GM19468 (cell line): ENCODE data around the gene VPS41.

ENCODE experiments used
- ATAC-seq: cut with Tn5 transposase; IDR thresholded peaks from one replicate; pipeline ENCODE4 v1.9.1; 2021; ENCODE audit warnings: mild to moderate bottlenecking, moderate library complexity, moderate number of reproducible peaks; ENCODE audit not compliant: unreplicated experiment; ENCODE audit errors: extremely low read depth

VPS41 gene

DNA sequence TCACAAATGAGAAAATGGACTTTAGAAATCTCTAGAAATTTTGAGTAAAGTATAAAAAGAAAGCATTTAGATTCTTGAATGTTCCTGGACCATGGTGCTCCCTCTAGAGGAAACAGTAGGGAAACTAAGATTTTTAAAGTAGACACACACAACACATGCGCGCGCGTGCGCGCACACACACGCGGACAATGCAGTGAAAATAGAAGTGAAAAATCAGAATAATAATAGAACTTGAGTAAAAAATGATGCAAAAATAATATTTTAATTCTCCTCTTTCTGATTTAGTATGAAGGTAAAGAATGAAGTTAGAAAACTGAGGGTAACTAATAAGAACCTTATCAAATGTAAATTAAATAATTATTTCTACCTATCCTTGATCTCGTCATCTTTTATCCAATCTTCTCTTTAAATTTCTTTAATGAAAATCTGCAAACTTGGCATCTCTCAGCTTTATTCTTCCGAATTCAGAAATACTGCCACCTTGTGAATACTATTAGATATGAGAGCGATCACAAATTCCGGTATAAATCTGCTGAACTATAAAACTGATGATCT, 160.9 kb downstream of the VPS41 start:
- no peak for ATAC-seq

DNA sequence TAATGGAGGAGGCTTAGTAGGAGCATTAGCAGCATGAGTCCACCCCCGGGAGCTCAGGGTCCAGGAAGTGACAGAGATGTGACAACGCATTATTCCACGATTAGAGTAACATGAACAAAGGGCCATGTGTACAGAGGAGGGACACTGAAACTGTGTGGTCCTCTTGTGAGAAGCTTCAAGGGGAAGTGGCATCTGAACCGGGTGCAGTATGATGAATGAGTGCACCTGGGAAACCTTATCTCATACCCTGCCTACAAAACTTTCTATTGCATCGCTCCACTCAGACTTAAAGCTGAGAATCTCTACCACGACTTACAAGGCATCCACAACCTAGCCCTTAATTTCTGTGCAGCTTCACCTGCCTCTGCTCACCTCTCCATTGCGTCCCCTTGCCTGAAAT, 162.6 kb downstream of the VPS41 start:
- ATAC-seq = no peak

DNA sequence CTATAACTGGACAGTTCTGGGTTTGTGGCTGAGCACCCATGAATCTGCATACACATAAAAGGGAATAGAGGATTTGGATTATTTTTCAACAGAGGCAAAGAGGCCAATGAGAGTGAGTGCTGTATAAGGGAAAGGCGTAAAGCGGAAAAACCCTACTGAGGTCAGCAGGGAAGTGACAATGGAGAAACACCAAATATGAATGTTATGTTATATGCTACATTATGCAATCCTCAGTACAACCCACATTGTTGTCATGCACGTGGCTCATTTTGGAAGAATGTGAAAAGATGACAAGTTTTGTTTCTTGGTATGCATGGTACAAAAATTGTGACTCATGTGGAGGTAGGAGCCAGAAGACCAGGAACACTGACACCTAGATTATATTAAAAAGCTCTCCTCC, 164.2 kb downstream of the VPS41 start:
- ATAC-seq = no peak

DNA sequence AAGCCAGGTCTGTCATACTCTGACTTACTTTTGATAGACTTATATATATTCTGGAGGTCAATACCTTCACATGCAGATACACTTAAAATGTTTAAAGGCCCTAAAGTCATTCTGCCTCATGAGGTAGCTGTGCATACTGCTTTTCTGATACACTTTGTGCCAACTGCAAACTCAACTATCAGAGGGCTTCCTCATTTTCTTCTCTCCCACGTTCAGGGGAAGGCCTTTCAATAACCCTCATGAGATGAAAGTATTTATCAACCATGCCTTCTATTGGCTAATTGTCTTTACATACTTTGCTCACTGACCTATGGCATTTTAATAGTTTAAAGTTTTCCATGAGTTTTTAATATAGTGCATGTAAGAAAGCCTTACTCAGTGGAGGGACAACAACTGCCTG, 165.1 kb downstream of the VPS41 start:
- ATAC-seq = no peak

DNA sequence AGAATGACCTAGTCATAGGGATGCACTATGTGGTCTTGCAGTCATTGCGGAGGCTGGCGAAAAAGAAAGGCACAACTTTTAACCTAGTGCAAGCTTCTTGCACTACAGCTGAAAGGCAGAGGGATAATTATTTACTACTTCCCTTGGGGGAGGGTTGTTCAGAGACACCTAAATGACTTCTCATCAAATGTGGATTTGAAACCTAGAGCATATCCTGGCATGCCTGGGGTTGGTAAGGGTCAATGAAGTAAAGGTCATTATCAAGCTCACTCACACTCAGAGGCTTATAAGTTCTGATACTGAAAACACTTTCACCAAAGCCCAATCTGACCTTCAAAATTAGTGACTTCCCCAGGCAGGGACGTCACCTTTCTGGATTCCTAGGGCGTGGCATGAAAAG, 168.9 kb downstream of the VPS41 start:
- ATAC-seq = no peak

DNA sequence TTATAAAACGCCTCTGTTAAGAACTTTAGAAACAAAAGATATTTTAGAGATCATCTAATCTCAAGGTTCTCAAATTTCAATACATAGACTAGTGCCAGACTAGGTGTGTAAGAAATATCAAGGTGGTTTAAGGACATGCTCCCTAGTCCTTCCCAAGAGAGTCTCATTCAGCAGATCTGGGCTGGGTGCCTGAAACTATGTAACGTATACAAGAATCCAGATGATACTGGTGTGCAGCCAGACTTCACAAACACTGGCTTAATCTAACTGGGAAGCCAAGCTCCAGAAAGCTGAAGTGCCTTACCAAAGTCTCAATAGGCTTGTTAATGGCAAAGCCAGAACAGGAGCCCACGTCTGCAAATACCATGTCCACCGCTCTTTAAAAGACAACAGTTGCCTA, 172.9 kb downstream of the VPS41 start:
- ATAC-seq = no peak

DNA sequence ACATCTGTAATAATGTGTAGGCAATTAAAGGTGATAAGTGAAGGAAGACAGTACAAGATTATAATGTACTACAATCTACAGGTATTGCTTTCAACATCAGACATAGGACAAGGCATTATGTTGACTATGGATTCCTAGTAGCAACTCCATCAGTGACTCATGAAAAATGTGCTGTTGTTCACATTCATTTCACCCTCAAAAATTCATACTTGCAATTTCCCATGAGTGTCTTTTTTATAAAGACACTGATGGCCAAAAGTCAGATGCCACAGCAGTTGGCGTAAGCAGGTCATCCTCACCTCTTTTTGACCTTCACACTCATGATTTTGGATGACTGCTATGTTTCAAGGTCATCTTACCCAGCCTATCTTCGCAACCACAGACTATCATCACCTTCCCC, 177.8 kb downstream of the VPS41 start:
- no peak for ATAC-seq

DNA sequence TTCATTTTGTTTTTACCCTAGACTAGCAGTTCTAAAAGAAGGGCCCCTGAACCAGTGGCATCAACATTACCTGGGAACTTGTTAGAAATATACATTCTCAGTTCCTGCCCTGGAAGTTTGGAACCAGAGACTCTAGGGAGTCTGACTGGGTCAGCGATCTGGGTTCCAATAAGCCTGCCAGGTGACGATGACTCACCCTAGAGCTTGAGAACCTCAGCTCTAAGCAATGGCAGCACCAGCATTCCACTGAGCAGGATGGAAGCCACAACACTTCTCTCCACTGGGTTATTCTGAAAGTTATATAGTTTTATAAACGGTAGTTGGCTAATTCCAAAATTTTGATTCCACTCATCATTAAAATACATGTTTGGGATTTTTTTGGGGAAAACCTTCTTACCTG, 180.8 kb downstream of the VPS41 start:
- ATAC-seq = no peak

DNA sequence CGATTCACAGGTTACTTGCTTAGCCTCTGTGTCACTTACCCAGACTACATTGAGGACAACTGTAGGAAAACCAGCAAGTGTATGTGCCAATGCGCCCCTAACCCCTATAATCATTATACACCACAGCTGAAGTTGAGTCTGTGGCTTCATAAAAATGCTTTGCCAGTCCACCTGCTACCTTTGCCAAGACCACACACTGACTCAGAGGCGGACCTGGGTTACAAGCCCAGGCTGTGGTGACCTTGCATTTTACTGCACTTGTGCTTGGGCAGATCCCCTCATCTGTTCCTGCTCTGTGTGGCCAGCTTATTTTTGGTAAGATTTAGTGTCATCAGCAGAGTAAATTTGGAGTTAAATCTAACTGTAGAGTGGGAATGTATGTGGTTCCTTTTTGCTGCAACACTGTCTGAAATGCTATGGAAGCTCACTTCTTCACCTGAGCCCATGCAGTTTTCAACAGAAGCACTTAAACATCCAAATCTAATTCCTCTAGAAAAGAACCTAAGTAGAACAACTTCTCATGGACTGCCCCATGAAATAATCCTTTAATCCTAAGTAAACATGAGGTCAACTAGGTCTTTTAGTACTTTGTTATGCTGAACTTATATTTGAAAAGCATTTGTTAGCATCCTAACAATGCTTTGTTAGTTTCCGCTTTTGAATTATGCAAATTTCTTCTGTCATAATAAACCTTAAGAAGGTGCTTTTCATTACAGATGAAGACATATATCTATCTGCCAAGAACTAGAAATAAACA, 181.6 kb downstream of the VPS41 start:
- ATAC-seq = no peak

DNA sequence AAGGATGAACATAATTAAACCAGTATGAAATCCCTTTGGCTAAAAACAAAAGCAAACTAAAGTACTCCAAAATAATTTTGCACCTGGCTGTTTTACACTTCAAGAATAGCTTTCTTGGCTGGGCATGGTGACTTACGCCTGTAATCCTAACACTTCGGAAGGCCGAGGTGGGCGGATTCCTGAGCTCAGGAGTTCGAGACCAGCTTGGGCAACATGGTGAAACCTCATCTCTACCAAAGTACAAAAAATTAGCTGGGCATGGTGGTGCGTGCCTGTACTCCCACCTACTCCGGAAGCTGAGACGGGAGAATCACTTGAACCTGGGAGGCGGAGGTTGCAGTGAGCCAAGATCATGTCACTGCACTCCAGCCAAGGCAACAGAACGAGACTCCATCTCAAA, 185.7 kb downstream of the VPS41 start:
- ATAC-seq = no peak

DNA sequence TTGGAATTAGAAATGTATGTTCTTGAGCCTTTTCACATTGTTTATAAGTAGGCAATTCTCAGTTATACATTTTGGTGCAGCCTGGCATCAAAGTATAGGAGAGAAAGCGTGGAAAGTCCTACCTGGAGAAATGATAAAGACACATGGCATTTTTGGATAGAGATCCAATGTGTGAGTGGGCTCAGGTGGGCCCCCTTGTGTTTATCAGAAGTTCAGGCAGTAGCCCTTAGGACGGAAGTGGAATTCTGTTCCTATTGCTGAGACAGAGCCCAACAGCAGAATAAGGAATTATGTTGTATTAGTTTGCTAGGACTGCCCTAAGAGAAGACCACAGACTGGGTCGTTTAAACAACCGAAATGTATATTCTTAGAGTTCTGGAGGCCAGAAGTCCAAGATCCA, 192.6 kb downstream of the VPS41 start:
- ATAC-seq = no peak

DNA sequence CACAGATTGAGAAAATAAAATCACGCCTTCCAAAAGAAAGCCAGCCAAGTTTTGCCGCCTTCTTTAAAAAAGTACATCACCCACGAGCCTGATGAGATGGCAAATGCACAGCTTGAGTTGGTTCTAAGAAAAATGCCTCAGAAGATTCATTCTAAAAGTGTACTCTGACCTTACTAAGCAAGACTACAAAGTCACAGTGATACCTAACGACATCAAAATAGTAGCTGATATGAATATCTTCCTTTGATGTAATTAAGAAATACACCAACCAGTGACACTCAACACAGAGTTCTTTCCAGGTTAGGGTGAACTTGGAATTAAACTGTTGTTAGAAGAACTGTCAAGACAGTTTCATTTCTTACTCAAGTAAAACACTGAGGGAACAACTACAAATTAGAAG, 199.9 kb downstream of the VPS41 start:
- no peak for ATAC-seq

DNA sequence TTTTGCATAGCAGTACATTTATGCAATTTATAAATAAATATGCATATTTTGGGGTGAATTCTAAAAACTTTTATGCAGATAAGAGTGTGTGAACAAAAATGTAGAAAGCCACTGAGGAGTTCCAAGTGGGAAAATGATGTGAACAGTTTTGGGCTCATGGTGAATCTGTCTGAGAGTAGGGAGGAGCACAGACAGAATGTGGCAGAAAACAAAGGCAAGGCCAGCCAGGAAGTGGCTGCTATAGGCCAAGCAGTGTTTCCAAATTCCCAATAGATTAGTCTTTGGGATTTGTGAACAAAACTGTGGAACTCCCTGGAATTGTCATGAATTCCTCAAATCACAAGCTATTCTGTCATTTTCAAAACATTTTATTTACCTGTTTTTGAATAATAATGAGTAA, 204.2 kb downstream of the VPS41 start:
- ATAC-seq = no peak

DNA sequence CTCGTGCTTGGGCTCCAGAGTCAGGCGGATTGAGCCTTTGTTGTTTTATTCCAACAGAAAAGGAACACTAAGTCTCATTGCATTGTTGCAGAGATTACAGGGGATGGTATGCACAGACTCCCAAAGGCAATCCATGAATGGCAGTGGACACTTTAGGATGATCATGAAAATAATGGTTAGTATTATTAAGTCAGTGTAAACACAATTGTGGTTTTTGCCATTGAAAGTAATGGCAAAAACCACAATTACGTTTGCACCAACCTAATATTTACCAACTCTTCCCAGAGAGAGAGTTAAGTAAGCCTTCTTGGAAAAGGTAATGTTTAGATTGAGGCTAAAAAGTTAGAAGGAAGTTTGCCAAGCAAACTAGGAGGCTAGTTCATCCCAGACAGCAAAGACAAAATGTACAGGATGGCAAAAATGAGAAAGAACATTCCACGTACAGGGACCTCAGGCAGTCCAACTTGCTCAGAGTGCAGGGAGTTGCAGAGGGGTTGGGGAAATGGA, 204.9 kb downstream of the VPS41 start:
- no peak for ATAC-seq

DNA sequence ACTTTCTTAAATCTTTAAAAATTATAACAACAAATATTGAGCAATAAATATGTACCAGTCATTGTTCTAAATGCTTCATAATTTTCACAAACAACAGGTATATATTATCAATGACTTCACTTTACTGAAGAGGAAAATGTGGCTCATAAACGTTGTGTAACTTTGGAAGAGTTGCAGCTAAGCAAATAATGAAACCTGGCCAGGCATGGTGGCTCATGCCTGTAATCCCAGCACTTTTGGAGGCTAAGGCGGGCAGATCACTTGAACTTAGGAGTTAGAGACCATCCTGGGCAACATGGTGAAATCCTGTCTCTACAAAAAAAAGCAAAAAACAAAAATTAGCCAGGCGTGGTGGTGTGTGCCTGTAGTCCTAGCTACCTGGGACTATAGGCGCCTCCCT, 205.9 kb downstream of the VPS41 start:
- no peak for ATAC-seq

DNA sequence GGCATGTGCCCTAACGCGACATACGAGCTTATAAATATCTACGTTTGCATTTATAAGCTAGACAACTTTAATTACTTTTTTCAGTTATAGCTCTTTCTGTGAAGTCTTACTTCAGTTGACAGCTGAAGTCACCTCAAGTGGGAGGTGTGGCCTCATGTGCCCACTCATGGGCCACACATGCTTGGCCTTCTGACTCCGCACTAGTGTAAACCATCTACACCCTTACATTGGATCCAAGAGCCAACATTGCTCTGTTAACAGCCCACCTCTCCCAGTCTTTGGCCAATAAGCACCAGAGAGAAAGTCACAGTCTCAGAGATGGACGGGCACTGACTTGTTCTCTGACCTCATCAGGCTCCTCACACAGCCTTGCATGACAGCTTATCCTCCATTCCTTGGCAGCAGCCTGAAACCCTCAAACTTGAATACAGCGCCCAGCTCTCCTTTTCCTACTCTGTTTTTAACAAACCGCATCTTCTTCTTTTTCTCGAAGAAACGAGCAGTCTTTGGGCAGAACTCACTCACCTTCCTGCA, 206.9 kb downstream of the VPS41 start:
- ATAC-seq = no peak

DNA sequence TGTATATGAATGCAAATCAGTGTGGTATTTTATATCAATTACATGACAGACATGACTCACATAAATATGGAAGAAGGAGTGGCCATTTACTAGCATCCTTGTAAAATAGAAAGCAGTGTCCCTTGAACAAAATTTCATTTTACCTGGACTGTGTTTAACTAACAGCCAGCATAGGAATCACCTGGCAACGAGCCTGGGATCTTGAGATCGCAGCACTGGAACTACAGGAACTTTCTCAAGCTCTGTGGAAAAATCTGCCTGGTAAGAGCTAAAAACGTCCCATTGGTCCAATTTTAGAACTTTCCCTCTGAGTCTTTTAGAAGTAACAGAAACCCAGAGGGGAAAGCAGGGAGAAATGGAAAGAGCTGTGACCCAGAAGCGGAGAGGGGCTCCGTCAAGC, 208.9 kb downstream of the VPS41 start:
- ATAC-seq = no peak

DNA sequence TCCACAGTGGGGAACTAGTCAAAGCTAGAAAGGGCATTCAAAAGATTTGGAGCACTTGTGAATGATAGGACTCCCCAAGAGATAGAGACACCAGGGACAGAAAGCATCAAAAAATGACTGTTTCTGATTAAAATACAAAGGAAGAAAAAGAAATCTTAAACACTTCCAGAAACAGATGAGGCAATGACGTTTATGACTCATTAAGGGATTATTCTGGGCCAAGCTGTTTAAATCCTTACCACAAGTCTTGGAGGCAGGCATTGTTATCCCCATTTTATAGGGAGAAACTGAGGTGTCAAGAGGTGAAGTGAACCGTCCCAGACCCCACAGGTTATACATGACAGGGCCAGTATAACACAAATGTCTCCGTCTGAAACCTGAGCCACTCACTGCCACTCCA, 209.5 kb downstream of the VPS41 start:
- no peak for ATAC-seq

DNA sequence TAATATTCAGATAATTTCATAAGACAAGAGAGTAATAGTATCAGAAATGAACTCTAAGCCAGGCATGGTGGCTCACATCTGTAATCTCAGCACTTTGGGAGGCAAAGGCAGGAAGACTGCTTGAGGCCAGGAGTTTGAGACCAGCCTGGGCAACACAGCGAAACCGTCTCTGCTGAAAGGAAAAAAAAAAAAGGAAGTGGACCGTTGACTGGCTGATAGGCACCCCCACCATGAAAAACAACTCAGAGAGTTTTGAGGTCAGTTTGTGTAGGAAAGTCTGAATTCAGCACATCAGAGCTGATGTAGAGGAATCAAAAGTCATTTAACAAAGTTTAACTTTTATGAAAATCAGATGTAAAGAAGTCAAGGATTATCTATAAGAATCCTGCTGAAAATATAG, 214.7 kb downstream of the VPS41 start:
- ATAC-seq = no peak

DNA sequence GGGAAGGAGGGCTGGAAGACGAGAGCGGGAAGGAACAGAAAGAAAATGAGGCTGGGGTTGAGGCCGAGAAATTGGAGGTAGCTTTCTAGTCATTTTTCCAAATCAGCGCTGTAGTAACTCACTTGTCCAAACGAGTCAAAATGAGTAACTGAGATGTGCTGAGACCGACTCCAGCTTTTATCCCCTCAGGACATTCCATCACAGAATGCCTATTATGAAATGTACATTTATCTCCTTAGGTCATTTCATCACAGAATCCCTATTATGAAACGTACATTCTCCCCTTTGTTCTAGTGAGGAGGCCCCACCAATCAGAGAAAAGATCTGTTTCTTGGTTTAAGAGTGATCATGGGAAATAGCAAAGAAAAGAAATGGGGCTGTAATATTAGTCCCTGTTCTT, 222.1 kb downstream of the VPS41 start:
- no peak for ATAC-seq

DNA sequence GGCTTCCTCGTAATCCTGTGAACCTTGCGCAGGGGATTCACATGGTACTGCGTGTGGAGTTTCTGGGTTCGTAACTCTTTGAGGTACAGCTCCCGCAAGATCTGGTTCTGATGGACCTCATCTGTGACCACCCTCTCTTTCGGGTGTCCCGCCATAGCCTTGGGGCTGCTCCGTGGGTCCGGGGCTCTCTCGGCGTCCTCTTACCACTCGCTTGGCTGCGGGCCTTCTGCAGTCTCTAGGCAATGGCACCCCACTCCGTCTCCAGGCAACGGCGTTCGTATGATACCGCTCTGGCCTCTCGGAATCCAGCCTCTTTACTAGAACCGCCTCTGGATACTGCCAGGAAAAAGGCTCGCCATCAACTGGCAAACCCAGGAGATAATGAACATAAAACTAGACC, 223.1 kb downstream of the VPS41 start:
- ATAC-seq = no peak

DNA sequence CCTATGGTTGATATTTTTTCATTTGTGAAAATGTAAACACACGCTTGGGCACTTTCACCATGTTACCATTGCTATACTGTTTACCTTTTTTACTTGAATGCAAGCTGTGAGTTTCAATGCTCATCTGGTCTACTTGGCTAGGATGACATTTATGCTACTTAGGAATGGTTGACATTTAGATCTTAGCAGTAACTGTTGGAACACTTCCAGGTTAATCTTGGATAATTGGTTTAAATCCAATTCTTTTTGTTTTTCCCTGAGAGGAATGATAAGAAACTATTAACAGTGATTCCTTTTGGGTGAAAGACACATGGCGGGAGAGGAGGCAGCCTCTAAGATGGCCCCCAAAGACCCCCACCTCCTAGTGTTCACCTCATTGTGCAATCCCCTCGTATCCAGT, 226.4 kb downstream of the VPS41 start:
- ATAC-seq = no peak
